CD4-positive, alpha-beta T cell (primary cell): ENCODE measurements around the gene APOBEC4. TPM values are rescaled to one million over a fixed set of nuclear protein-coding genes. Genes with fewer than 3 reads are reported as not detected.

Source experiments
- ATAC-seq: fragments of 200-7000 bp; cut with Tn5 transposase; one replicate; pipeline ENCODE4 v1.10.0; 2022; ENCODE audit warnings: mild to moderate bottlenecking; ENCODE audit not compliant: poor library complexity
- CTCF ChIA-PET: fragments of 350-600 bp; sonication (Branson Sonifier 250); formaldehyde crosslinking; loops from one replicate; lab custom pipeline; 2021; ENCODE audit warnings: antibody characterized with exemption, inconsistent platforms; lab: Charles Lee
- POLR2A ChIA-PET: fragments of 350-600 bp; sonication (Branson Sonifier 250); formaldehyde crosslinking; loops from one replicate; lab custom pipeline; 2021; ENCODE audit warnings: antibody characterized with exemption, inconsistent platforms; lab: Charles Lee
- DNase-seq, 14 experiments: peaks; one replicate each; pipeline ENCODE4 v3.0.0-alpha.2; 2013 to 2020; ENCODE audit warnings: mixed read lengths in 2 of 14
- H3K27ac ChIP-seq, 2 donors: one replicate each; pipeline versions ENCODE4 v1.5.1 to v1.7.0; 2013; ENCODE audit warnings: low read length in 2 of 2, low read depth in 1 of 2, mild to moderate bottlenecking in 1 of 2
- H3K27me3 ChIP-seq, 2 experiments: 1 replicate in 1 of 2; 2 replicates in 1 of 2; pipeline versions ENCODE4 v1.6.1 to v1.7.0; 2013; ENCODE audit warnings: low read length in 2 of 2, control low read depth in 1 of 2, mild to moderate bottlenecking in 1 of 2, moderate library complexity in 1 of 2; ENCODE audit not compliant: insufficient read depth in 2 of 2, control insufficient read depth in 1 of 2
- H3K36me3 ChIP-seq: one replicate; pipeline ENCODE4 v1.6.1; 2013; ENCODE audit warnings: low read length, control low read depth; ENCODE audit not compliant: insufficient read depth
- H3K4me1 ChIP-seq: one replicate; pipeline ENCODE4 v1.6.1; 2013; ENCODE audit warnings: low read length, control low read depth; ENCODE audit not compliant: insufficient read depth
- H3K4me3 ChIP-seq: one replicate; pipeline ENCODE4 v1.5.1; 2013; ENCODE audit warnings: mild to moderate bottlenecking, low read length, moderate library complexity
- H3K9me3 ChIP-seq, 2 experiments: 1 replicate in 1 of 2; 2 replicates in 1 of 2; pipeline versions ENCODE4 v1.6.1 to v1.7.0; 2013; ENCODE audit warnings: low read length in 2 of 2, mild to moderate bottlenecking in 2 of 2, control low read depth in 1 of 2, moderate library complexity in 1 of 2; ENCODE audit not compliant: control insufficient read depth in 1 of 2, insufficient read depth in 1 of 2
- H3K27ac Mint-ChIP-seq: one replicate; pipeline ENCODE4 v1.8.0; 2020; ENCODE audit warnings: mixed read lengths
- H3K27me3 Mint-ChIP-seq: one replicate; pipeline ENCODE4 v1.8.0; 2021; ENCODE audit warnings: mixed read lengths
- H3K36me3 Mint-ChIP-seq: one replicate; pipeline ENCODE4 v1.8.0; 2021; ENCODE audit warnings: low read depth, mixed read lengths
- H3K4me1 Mint-ChIP-seq: one replicate; pipeline ENCODE4 v1.8.0; 2021; ENCODE audit warnings: low read depth, mixed read lengths
- H3K4me3 Mint-ChIP-seq: one replicate; pipeline ENCODE4 v1.8.0; 2020; ENCODE audit warnings: mild to moderate bottlenecking, mixed read lengths
- H3K9me3 Mint-ChIP-seq: one replicate; pipeline ENCODE4 v1.8.0; 2020; ENCODE audit warnings: mixed read lengths
- intact Hi-C, 2 experiments: fragments of 100-400 bp; cut with DNase I in 1 of 2; cut with micrococcal nuclease in 1 of 2; formaldehyde crosslinking; loops; one replicate each; pipeline versions ENCODE4 v1.15.1 to v1.9.0; 2023 to 2025; cut with DNase I, micrococcal nuclease
- total RNA-seq, 174 experiments: library from RNA in 2 of 174; stranded (reverse) in 2 of 174; gene quantifications; one replicate each; pipeline ENCODE4 v1.2.3 and lab custom pipeline; 2021 to 2026
- TF ChIP-seq, protein P1 (sequence below): fragments of 200-600 bp; IDR thresholded peaks from one replicate; pipeline ENCODE4 v1.8.0; 2022; ENCODE audit warnings: antibody characterized with exemption, mild to moderate bottlenecking

The APOBEC4 gene
- total RNA-seq, 2 experiments from 2014 or later, result not detected

DNA sequence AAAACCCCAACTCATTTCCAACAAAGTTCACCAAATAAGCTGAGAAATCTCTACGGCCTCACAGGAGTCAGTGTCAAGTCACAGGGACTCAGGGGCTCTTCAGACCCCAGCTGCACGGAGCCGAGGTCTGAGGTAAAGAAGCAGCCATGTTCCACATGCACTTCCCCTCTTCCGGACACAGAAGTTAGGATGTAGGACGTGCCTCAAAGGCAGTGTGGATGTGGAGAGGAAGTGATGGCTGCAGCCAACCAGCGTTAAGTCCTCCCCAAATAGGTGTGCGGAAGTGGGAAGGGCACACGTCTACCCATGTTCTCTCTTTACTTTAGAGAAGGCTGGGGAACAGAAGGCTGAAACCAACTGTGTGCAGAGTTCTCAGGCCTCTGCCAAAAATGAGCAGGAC lies 48.3 kb downstream of the APOBEC4 start:
- H3K9me3 Mint-ChIP-seq, result no peaks in the 10 kb centered on the region
- Histone ChIP-seq H3K4me1 (no peaks in the 10 kb centered on the region), H3K27me3 (no peaks in the 10 kb centered on the region), H3K4me3 (no peak overlapping the region), H3K27ac (no peak overlapping the region), H3K36me3 (no peaks in the 10 kb centered on the region), H3K9me3 (no peaks in the 10 kb centered on the region)
- no peaks in the 10 kb centered on the region for H3K4me1 Mint-ChIP-seq
- DNase-seq (peak in 2 of 14 experiments; percentile 41 to 49), ATAC-seq (no peak)
- no peaks in the 10 kb centered on the region for H3K27me3 Mint-ChIP-seq
- TF ChIP-seq, protein P1, sequence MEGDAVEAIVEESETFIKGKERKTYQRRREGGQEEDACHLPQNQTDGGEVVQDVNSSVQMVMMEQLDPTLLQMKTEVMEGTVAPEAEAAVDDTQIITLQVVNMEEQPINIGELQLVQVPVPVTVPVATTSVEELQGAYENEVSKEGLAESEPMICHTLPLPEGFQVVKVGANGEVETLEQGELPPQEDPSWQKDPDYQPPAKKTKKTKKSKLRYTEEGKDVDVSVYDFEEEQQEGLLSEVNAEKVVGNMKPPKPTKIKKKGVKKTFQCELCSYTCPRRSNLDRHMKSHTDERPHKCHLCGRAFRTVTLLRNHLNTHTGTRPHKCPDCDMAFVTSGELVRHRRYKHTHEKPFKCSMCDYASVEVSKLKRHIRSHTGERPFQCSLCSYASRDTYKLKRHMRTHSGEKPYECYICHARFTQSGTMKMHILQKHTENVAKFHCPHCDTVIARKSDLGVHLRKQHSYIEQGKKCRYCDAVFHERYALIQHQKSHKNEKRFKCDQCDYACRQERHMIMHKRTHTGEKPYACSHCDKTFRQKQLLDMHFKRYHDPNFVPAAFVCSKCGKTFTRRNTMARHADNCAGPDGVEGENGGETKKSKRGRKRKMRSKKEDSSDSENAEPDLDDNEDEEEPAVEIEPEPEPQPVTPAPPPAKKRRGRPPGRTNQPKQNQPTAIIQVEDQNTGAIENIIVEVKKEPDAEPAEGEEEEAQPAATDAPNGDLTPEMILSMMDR, result no peak
- intact Hi-C loops, result loop anchor here in 1 of 2 experiments (5.0 kb wide), 1 partner anchor 153 kb away; no protein-coding TSS in a partner anchor
- no peak overlapping the region for H3K4me3 Mint-ChIP-seq
- H3K27ac Mint-ChIP-seq, result no peak overlapping the region
- H3K36me3 Mint-ChIP-seq, result no peaks in the 10 kb centered on the region
- POLR2A ChIA-PET, result no interaction called here
- CTCF ChIA-PET, result no interaction called here

DNA sequence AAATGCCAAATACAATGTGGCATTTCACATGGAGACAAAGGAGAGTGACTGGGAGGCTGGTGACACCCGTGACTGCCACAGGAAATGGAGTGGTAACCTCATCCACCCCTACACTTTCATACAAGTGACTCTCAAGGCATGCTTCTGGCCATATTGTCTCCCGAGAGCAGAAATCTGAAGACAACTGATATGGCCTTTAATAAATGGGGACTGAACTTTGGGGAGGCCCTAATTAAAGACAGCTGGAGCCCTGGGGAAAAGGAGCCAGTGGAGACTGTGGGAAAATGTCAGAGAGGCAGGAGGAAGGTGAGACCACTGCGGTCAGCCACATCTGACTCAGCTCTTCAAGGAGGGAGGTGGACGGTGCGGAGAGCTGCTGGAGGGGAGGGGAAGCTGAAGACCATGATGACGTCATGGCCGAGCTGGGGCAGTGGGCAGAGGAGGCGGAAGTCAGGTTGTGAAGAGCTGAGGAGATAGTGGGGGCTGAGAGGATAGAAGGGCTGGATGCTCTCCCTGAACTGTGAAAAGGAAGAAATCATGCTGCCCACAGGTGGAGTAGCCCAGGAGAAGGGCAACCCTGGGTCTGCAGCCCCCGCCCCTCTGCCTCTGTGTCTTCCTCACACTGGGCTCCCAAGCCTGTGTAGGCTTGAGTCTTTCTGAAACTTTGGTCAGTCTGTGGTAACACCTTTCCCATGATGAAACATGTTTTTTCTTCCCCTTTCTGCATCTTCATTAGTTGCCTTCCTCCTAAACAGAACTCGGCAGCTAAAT lies 48.9 kb downstream of the APOBEC4 start:
- Histone ChIP-seq H3K9me3 (no peaks in the 10 kb centered on the region), H3K27me3 (no peaks in the 10 kb centered on the region), H3K36me3 (no peaks in the 10 kb centered on the region), H3K4me3 (no peak overlapping the region), H3K27ac (peak overlapping the region in 1 of 2 donors; percentile 15), H3K4me1 (no peaks in the 10 kb centered on the region)
- H3K27me3 Mint-ChIP-seq, result no peaks in the 10 kb centered on the region
- DNase-seq, result peak in 2 of 14 experiments; percentile 69 to 74
- no peak overlapping the region for H3K4me3 Mint-ChIP-seq
- no peaks in the 10 kb centered on the region for H3K9me3 Mint-ChIP-seq
- H3K36me3 Mint-ChIP-seq, result no peaks in the 10 kb centered on the region
- no peak overlapping the region for H3K27ac Mint-ChIP-seq
- POLR2A ChIA-PET, result no interaction called here
- H3K4me1 Mint-ChIP-seq, result no peaks in the 10 kb centered on the region
- TF ChIP-seq, protein P1, result no peak
- CTCF ChIA-PET, result no interaction called here
- intact Hi-C loops, result no loop called here
- no peak for ATAC-seq

- Mint-ChIP-seq H3K9me3 (no peaks in the 10 kb centered on the region), H3K4me3 (no peak overlapping the region), H3K36me3 (no peaks in the 10 kb centered on the region), H3K4me1 (no peaks in the 10 kb centered on the region), H3K27ac (no peak overlapping the region), H3K27me3 (no peaks in the 10 kb centered on the region)
- no peaks in the 10 kb centered on the region for H3K4me1 ChIP-seq
- no peaks in the 10 kb centered on the region for H3K9me3 ChIP-seq
- POLR2A ChIA-PET, result no interaction called here
- TF ChIP-seq, protein P1, result no peak
- CTCF ChIA-PET, result no interaction called here
- no peaks in the 10 kb centered on the region for H3K36me3 ChIP-seq
- H3K27ac ChIP-seq, result no peak overlapping the region
- no peak for ATAC-seq
- no peak for DNase-seq
- H3K4me3 ChIP-seq, result no peak overlapping the region
- intact Hi-C loops, result no loop called here
- H3K27me3 ChIP-seq, result no peaks in the 10 kb centered on the region
These were observed 50.6 kb downstream of the APOBEC4 start for GRCh38 chr1:183602510-183602909.
